ENCODE results near the gene UBL7.

GRCh38 chr15:74502301-74502700 is 41.3 kb upstream of the UBL7 start:
- TF ChIP-seq POLR2A (IDR thresholded peaks at IDR 0.05), result no peak
- TF ChIP-seq, protein P1, sequence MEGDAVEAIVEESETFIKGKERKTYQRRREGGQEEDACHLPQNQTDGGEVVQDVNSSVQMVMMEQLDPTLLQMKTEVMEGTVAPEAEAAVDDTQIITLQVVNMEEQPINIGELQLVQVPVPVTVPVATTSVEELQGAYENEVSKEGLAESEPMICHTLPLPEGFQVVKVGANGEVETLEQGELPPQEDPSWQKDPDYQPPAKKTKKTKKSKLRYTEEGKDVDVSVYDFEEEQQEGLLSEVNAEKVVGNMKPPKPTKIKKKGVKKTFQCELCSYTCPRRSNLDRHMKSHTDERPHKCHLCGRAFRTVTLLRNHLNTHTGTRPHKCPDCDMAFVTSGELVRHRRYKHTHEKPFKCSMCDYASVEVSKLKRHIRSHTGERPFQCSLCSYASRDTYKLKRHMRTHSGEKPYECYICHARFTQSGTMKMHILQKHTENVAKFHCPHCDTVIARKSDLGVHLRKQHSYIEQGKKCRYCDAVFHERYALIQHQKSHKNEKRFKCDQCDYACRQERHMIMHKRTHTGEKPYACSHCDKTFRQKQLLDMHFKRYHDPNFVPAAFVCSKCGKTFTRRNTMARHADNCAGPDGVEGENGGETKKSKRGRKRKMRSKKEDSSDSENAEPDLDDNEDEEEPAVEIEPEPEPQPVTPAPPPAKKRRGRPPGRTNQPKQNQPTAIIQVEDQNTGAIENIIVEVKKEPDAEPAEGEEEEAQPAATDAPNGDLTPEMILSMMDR (IDR thresholded peaks at IDR 0.05), result no peak
